Measurements from ENCODE around the gene COPS3.

The COPS3 gene

DNA sequence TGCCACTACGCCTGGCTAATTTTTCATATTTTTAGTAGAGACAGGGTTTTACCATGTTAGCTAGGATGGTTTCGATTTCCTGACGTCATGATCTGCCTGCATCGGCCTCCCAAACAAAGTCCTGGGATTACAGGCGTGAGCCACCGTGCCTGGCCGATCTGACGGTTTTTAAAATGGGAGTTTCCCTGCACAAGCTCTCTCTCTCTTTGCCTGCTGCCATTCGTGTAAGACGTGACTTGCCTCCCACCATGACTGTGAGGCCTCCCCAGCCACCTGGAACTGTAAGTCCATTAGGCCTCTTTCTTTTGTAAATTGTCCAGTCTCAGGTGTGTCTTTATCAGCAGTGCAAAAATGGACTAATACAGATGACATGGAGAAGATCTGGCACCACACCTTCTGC lies 39.4 kb downstream of the COPS3 start:
- no peak for DNase-seq

DNA sequence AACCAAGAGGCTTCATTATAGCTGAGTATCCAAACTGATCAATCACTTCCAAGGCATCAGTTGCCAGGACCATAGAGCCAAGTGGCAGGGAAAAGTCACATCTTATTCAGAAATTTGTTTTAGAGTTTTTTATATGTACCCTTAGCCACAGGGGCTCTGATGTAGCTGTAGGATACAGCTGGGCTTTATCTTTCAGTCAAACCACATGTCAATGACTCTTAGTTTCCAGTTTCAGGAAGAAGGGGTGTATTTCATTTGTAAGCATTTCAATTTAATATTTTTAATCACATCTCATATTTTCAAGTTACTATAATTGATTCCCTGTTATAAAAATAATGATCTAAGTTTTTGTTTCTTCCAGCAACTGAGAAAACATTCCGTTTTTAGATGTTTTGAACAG lies 41.2 kb downstream of the COPS3 start:
- no peak for DNase-seq

DNA sequence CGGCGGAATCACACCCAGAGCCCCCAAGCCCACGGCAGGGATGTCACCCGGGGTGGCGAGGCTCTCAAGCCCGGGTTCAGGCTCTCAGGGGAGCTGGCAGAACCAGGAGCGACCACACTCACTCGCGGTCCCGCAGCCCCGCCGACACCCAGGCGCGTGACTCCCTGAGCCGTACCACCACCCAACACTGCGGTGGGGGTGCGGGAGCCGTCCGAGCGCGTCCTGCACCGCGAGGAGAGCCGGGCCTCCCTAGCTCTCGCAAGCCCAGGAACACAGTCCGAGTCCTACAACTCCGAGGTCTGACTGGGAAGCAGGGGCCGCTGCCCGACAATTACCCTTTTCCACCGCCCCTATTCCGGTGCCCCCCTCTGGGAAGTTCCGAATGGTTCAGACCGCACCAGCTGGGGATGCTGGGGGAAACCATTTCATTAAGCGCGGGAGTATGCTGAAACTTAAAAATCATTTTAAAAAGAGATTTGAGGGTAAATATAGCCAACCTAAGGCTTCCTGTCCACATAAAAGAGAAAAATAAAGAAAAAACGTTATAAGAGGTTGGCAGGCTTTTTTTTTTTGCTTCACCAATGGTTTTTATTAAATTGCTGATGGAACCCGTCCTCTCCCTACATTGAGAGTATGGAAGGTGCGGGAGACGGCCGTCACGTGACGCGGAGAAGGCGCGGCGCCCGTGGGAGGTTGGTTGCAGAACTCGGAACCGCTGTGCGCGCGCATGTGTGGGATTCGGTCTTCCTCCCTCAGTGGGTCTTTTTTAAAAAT lies 43.8 kb downstream of the COPS3 start, which contains the start of gene FLCN:
Gene FLCN, minus strand, starts transcription at position 143 of the 774 bp plus-strand sequence. CDS start 9,031 bp downstream, outside the sequence.
- DNase-seq: peak; percentile 88

DNA sequence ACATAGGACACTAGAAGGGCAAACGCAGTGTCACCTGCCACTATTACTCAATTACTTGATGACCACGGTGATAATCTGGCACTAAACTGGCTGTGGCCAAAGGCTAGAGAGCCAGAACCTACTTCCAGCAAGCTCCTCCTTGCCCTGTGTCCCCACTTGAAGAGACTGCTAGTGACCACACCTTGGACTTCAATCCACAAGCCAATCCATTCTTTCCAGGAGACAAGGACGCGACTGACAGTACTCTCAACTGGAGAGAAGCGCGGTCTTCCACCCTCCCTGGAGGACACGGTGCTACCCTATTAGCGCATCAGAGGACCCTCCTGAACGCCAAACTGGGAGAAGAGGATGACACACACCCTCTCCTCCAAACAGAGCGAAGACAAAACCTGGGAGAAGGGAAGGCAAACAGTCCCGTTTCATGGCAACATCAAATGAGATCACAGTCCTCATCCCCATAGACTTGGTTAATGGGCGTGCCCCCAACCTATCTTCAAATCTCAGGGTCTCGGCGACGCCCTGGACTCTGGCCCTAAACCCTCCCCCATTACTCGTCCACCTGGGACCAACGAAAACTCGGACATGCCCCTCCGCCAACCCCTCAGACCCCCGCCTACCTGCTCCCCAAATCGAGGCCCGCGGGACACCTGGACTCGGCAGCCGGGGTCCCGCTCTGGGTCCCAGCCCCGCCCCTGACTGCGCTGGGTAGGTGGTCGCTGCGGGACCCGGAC lies 44.6 kb downstream of the COPS3 start:
- DNase-seq: peak; percentile 24

DNA sequence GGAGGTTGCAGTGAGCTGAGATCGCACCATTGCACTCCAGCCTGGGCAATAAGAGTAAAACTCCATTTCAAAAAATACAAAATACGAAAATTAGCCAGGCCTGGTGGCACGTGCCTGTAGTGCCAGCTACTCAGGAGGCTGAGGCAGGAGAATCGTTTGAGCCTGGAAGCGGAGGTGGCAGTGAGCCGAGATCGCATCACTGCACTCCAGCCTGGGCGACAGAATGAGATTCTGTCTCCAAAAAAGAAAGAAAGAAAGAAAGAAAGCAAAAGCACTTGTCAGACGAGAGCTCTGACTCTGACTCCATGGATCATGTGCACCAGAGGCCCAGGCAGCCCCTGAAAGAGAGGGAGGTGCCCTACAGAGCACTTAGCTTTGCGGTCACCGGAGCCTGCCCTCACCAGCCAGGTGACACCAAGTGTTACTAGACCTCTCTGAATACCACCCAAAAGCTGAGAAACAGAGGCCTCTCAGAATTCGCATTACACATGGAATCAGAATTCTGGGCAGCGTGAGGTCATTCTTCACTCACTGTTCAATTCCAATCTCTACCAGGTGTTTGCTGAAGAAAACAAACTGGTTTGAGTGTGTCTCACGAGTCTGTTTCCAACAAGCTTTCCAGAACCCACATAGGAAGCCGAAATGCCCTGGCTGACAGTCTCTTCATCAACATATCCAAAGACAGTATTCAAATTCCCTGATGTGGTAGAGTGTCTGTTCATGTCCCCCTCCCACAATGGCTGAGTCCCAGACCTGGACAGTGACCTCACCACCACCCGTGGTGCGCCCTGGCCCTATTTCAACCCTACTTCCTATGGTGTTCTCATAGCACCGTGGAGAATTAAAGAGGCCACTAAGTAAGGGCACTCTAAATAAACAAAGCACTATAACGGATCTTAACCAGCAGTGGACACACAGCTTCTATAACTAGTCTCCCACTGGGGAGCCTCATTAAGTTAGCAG lies 45.6 kb downstream of the COPS3 start:
- peak; percentile 8 for DNase-seq

DNA sequence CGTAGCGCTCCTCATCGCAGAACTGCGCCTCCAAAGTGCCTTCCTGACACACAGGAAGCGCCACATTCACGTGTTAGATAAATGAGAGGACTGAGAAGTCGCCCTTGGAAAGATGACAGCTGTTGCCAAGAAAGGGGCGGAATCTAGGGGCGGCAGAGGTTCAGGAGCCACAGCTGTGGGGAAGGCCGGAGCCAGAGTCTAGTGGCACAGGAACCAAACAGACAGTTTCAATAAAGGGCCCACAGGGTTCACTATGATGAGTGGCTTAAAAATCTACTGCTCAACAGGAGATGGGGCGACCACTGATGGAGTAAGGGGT lies 48.8 kb downstream of the COPS3 start:
- no peak for DNase-seq

DNA sequence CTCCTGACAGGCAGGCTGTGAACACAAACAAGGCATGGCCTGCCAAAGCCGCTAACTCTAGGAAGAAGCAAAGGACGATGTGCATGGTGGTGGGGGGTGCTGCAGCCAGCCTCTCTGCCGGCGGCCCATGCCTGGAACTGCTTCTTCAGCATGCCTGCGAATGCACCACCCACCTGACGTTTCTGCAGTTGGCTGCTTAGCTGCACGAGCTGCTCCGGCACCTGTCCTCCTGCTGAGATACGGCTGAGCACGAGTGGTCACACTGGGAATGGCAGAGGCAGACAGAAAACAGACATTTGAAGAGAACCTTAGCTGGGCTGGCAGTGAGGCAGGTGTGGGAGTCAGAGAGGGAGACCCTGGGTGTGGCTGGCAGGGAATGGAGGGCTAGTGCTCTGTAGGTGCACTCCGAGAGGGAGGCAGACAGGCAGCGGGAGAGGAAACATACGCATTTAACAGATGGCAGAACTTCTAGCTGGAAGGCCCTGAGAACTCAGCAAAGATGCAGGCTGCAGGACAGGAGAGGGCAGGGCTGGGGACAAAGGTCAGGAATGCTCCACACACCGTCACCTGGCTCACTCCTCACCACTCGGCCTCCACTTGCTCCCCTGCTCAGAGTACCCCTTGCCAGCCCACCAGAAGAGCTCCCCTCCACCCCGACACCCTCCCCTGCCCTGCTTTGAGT lies 49.3 kb downstream of the COPS3 start:
- no peak for DNase-seq

DNA sequence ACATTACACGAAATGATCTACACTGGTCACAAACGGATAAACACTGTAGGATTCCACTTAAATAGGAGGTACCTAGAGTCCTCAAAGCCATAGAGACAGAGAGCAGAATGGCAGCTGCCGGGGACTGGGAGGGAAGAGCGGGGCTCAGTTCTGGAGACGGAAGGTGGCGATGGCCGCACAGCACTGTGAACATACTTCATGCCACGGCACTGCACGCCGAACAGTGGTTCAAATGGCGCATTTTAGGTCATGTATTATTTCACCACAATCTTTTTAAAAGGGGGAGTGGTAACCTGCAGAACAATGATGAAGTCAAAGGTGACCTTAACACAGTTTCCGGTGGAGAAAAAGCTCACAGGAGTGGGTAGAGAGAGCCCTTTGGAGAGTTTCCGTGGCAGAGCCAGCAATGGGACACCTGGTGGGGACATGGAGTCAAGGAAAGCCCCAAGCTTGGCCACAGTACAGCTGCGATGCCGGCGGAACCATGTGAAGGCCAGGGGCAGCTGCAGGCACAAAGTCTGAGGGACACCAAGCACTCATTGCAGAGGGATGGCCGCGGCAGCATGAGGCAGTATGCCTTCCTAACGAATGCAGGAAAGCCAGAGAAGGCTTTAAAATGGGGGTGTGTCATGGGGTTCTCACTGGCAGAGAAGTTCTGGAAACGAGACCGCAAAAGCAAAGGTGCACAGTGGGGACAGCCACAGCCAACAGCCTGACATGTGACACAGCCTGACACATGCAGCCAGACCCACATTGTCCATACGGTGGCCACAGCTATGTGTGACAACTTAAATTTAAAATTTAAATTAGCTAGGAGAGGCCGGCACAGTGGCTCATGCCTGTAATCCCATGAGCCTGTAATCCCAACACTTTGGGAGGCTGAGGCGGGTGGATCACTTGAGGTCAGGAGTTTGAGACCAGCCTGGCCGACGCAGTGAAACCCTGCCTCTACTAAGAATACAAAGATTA lies 51.3 kb downstream of the COPS3 start:
- no peak for DNase-seq

DNA sequence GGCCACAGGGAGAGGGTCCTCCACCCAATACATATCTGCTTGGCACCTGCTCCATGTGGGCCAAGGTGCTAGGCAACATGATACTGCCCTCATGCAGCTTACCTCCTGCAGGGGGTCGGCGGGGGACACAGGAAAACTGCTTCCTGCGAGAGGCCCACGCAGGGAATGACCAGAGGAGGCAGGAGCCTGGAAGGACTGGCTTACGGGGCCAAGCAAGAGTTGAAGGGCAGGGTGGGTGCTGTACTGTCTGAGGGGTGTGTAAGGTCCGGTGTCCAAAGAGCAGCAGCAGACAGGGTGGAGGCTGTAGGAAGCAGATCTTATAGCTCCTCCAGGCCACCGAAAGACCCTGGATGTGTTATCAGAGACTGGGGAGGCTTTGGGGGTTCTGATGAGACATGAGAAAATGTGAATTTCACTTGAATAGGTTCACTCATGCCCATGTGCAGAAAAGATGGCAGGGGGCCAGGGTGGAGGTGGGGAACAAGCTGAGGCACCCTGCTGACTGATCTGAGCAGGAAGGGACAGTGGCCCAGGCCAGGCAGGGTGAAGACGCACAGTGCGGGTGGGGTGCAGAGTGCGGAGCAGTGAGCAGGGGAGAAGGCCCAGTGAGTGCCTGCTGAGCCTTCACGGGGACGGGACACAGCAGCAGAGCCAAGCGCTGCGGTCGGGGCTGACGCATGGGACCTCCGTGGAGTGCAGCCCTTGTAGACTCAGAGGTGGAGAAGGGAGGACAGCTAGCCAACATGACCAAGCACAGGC lies 52.3 kb downstream of the COPS3 start:
- DNase-seq: no peak

DNA sequence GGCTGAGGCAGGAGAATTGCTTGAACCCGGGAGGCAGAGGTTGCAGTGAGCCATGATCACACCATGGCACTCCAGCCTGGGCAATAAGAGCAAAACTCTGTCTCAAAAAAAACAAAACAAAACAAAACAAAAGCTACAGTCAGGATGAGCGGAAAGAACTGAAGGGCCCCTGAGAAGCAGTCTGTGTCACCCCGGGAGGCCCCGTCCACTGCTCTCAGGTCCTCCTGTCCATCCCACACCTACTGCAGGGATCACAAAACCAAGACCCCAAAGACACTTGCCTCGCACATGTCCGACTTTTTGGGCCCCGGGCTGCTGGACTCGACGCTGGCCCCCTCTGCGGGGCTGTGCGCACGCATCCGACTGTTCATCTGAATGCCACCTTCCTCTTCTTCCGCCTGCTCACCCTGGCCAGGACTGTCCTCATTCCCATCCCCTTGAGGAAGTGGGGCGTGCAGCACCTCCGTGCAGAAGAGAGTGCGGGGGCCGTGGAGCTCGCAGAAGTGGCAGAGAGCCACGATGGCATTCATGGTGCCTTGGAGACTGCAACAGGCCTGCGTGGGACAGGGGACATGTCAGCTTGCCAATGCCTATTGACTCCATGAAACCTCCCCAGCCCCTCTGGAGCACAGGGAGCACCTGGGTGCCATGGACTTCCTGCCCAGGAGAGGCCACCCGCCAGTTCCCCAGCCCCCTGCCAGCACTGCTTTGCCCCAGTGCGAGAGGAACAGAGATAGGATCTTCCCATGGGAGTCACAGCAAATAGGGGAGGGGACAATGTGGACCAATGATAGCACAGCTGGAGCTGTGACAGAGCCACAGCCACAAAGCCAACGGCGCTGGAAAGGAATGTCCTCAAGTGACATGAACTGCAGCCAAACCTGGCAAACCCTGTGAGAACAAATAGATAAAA lies 53.2 kb downstream of the COPS3 start:
- no peak for DNase-seq

DNA sequence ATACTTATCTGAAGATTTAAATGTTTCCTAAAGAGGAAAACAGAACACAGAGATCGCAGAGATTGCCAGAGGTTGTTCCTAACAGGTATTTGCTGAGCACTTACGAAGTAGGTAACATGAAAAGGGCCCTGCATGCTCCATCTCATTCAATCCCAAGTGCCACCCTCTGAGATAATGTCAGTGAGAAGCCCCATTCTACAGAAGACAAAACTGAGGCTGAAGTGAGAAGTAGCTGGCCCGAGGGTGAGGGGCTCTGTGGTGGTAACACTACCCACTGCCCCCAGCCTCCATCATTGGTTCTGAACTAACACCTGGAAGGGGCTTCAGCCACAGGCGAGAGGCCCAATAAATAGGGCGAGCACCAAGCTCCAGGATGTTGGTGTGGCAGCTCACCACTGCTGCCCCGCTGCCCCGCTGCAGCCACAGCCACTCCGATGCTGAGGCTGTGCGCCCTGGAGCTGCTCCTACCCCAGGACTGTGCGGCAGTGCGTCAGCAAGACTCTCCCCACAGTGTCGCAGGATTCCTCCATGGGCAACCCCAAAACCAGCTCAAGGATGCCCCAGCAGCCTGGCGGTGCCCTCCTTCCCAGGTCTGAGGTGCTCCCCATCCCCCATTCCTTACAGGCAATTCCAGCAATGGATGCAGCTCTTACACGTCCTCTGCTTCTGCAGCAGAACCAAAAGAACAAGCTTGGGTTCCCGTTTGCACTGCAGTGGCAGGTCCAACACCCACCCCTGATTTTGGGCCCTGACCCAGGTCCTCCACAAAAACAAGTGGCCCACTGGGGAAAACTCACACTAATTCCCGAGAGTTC lies 54.4 kb downstream of the COPS3 start:
- DNase-seq: no peak

DNA sequence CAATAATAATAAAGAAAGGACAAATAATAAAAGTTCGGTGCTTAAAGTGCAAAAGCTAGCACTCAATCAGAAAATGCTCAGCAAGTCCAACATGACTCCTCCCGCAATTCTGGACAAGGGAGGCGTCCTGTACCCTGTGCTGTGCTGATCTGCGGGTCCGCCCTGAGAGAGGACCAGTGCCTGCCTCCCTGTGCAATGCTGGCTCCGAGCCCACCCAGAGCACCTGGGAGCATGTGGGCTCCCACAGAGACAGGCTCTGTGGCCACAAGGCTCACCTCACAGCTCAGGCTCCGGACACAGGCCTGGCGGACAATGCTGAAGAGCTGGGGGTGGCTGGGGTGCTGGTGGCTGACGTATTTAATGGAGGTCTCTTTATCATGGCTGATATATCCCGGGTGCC lies 55.1 kb downstream of the COPS3 start:
- DNase-seq: no peak

DNA sequence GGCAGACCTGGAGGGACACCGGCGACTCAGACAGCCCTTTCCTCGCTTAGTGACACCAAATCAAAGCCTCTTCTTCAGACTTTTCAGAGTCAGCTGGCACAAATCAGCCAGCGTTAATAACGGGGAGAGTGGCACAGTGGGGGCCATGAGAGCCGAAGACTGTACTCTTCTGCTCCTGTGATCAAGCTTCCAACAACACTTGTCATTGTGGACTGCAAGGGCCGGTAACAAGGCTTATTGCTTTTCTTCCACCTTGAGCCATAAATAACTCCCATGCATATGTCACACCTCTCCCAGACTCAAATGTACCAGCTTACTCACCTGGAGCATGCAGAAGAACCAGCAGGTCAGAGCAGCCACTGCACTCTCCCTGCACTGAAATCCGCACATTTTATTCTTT lies 56.9 kb downstream of the COPS3 start:
- DNase-seq: no peak

DNA sequence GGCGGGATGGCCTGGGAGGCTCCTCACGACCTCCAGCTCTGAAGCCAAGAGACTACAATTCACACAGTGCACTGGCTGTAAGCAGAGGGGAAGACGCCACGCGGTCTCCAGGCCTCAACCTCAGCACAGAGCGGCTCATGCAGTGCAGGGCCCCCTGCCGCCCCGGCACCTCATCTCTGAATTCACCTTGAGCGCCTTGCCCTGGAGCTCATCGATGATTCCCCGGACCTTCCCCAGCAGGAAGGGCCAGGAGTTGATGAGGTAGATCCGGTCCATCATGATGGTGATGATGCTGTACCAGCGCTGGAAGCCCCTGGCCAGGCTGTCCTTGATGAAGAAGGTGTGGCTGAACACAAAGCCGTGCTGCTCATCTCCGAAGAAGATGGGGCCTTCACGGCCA lies 57.3 kb downstream of the COPS3 start:
- DNase-seq: no peak

DNA sequence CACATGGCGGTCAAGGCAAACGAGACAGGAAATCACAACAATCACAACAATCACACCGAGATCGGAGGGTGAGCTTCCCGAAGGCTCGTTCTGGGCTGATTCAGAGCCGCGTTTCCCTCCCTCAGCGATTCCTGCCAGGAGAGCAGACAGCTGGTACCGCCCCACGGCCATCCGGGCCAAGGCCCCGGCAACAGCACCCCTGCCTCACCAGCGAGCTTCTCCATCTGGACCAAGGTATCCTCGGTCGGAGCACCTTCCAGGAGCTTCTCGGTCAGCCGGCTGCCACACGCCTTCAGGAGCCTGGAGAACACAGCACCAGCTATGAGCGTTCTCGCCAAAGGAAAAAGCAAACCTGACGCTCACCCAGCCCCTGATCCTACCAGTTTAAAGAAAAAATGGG lies 59.7 kb downstream of the COPS3 start:
- no peak for DNase-seq

DNA sequence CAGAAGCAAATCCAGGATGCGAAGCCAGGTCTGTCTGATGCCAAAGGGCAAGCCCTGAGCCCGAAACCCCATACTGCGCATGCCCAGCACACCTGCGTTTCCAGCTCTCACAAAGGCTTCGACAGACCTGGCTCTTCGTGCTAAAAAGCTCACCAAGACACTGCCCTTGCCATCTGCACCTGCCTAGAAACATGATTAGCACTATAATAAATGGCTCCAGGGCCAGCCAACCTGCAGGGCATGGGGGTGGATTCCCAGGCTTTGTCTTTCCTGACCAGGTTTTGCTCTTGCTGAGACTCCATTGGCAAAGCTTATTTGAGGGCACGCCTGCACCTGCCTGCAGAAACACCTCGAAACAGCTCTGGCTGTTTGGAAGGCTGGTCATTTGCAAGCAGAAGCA lies 60.5 kb downstream of the COPS3 start:
- DNase-seq: no peak

DNA sequence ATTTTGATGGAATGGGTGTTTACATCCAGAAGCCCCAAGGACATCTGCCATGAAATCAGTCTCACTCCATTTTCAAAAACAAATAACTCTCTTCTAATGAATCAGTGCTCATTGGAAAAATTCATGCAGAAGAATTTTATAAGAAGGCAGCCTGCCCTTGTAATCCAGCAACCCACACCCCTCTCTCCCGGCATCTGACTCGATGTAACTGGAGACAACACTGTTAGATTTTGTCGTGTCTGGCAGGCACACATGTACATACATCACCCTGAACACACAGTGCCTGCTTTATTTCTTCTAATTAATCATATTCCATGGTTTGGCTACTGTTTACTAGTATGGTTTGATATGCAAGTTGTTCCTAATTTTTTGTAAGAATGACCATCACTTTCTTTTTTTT lies 63.1 kb downstream of the COPS3 start:
- DNase-seq: no peak

DNA sequence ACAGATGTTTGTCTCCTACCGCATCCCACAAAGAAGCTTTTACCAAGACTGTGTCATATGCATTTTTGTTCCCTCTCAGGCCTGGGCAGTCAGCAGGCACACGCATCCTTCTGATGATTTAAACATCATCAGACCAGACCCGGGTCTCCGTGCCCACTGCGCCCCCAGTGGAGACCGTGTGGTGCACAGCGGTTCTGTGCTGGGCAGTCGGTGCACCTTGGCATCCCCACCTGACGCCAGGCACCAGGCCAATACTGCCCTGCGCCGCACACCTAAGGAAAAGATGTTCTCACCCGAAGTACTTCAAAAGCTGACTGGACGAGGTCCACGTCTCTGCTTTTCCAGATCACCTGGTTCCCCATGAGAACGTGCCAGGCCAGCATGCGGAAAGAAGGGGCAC lies 64.3 kb downstream of the COPS3 start:
- no peak for DNase-seq

DNA sequence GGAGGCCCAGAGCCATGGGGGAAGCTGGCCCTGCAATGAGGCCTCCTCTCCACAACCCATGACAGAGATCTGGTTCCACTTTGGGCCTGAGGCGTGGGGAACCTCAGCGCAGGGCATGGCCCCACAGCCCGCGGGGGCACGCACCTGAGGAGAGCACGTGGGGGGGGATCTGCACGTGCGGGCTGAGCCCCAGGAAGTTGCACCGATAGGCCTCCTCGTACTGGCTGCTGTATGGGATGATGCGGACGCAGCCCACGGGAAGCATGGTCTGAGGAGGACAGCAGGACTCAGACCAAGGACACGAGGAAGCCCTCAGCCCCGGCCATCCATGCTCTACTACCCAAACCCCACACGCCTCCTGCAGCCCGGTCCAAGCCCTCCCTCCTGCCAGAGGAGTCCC lies 64.8 kb downstream of the COPS3 start:
- DNase-seq: no peak

Measured in fibroblast of skin of scalp (primary cell).